NCI-H345 treated with DMSO at 0.1 percent for 48 hours (cell line): ENCODE data around the gene EEF1A2.

Experiments
- DNase-seq: peaks from one replicate; lab custom pipeline; 2025; ENCODE audit not compliant: unreplicated experiment; lab: John Stamatoyannopoulos, UW

Gene EEF1A2

DNA sequence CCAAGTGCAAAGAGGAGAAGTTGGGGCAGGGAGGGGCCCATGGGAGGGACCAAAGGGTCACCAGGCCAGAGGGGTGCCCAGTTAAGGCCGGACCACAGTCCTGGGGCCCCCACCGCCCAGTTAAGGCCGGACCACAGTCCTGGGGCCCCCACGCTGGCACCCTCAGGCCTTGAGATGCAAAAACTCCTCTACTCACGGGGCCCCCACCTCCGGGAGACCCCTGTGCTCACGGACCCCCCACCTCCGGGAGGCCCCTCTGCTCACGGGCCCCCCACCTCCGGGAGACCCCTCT is 43.4 kb downstream of the EEF1A2 start:
- no peak for DNase-seq

DNA sequence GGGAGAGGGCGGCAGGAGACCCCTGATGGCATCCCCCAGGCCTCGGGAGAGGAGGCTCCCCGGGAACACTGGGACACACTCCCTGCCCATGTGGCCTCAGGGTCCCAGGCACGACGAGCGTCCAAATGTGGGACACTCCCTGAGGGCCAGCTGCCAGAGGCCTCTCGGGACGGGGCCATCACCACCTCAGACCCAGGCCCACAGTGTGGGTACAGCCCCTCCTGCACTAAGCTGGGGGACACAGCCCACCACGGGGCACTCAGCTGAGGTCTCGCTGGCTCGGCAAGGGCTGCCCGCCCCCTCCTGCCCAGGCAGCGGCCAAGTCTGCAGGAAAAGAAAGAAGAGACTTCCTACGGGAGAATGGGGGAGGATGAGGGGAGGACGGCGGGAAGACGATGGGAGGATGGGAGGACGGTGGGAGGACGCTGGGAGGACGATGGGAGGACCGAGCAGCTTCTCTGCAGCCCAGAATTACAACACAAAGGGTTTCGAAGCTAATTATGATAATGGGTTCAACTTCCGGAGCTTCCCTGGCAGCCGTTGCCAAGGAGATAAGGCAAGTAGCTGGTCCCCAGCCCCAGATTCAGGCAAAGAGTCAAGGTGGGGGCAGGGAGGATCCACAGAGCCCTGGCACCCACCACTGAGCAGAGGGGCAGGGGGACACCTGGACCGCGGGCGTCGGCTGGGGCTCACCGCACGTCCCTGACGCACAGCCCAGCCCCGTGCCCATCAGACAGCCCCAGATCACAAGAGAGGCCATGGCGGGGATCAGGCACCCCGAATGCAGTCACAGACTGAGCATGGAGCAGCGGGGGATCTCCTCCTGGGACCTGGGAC is 43.9 kb downstream of the EEF1A2 start:
- DNase-seq = no peak

DNA sequence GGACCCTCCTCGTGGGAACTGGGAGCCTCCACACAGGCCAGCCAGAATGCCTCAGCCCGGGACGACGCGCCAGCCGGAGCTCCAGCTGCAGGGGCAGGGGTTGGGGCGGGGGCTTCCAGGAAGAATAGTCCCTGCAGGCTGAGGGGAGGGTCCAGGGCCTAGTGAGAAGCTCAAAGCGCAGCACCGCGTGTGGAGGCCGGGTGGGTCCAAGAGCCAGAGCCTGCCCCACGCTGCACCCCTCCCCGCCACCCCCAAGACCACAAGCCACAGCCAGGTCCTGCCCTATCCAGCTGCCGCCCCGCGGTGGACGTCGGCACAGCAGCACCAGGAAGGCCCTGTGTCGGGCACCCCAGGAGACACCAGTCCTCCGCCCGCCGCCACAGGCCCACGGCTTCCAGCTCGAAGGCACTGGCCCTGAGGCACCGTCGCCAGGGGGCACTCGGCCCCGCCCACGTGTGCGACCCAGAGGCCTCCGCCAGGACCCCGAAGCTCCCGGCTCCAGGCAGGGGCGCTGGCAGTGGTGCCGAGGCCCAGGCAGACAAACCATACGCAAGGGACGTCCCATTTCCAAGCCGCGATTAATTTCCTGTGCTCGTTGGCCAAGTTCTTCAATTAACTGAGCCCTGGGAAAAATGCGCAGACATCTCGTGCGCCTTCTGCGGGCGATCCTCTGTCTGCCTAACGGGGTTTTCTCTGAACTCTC is 45.9 kb downstream of the EEF1A2 start:
- DNase-seq = no peak

DNA sequence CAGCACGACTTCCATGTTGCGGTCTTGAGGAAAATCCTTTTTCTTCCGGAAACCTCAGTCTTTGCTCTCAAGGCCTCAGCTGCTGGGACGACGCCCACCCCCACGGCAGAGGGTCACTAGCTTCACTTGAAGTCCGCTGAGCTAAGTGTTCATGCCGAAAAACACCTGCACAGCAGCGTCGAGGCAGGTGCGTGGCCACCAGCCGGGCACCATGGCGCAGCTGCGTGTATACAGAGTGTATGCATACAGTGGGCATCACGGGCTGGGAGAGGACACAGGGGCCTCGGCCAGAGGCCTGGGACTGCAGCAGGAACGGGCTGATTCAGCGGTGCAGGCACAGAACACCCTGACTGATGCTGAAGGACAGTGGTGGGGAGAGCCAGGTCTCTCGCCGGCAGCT is 46.5 kb downstream of the EEF1A2 start:
- no peak for DNase-seq

- DNase-seq = no peak
Measured at GRCh38 chr20:63451821-63452220, 47.1 kb downstream of the EEF1A2 start.

DNA sequence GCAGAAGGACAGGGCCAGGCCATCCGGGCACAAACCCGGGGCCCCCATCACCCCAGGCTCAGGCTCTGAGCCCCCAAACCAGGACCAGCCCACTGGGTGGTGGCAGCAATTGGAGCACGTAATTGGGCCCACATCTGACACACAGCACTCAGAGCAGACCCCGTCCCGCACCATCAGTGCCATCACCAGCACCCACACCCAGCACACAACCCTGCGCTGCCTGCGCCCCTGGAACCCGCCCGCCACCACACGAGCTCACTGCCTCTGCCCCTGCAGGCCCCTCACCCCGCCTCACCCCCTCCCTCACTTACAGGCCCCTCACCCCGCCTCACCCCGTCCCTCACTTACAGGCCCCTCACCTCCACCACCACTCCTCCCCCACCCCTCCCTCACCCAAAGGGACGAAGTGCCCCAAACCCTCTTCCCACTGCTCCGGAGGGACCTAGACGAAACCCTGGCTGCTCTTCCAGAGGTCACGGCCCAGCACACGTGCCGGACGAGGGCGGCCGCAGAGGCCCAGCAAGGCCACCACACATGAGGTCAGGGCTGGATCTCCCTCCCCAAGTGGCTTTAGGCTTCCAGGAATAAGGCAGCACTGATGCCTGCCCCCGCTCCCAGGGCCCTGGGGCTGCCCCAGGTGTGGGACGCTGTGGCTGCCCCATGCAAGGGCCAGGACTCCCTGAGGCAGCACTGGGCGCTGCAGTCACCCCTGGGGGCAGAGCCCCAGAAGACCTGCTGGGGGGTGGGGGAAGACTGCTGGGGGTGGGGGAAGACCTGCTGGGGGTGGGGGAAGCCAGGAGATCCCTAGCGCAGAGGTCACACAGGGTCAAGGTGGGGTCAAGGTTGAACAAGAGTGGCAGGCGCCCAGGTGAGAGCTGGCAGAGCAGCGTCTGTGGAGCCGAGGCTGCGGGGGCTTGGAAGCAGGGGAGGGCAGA is 48.8 kb downstream of the EEF1A2 start:
- no peak for DNase-seq

DNA sequence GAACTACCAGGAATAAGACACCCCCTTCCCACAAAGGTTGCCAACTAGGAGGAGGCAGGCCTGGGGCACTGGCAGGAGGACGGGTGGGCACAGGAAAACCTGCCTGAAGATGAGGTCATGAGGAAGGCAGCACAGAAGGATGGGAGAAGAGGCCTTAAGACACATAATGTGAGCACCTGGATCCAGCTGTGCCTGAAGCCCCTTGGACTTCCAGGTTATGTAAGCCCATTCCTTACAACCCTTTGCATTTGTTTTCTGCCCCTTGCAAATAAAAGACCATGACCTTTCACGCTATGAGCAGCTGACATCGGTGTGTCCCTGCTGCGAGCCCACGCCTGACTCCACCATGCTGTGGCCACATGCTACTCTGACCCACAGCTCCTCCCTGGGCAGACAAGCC is 49.9 kb downstream of the EEF1A2 start:
- DNase-seq = no peak

GRCh38 chr20:63448031-63448430 is 50.9 kb downstream of the EEF1A2 start:
- no peak for DNase-seq

DNA sequence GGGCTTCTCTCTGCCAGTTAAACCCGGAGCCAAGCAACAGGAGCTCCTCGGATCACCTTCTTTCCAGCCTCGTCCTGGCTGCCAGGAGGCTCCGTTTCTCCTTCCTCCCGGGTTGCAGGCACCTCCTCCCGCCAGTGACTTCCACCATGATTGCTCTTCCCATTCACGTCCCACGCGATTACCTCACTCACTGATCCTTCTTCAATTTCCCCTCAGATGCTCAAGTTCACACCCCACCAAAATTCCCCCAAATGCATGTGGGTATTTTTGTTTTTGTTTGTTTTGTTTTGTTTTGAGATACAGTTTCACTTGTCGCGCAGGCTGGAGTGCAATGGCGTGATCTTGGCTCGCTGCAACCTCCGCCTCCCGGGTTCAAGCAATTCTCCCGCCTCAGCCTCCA is 51.6 kb downstream of the EEF1A2 start:
- DNase-seq = no peak

GRCh38 chr20:63446216-63447024 is 52.5 kb downstream of the EEF1A2 start:
- DNase-seq = no peak

DNA sequence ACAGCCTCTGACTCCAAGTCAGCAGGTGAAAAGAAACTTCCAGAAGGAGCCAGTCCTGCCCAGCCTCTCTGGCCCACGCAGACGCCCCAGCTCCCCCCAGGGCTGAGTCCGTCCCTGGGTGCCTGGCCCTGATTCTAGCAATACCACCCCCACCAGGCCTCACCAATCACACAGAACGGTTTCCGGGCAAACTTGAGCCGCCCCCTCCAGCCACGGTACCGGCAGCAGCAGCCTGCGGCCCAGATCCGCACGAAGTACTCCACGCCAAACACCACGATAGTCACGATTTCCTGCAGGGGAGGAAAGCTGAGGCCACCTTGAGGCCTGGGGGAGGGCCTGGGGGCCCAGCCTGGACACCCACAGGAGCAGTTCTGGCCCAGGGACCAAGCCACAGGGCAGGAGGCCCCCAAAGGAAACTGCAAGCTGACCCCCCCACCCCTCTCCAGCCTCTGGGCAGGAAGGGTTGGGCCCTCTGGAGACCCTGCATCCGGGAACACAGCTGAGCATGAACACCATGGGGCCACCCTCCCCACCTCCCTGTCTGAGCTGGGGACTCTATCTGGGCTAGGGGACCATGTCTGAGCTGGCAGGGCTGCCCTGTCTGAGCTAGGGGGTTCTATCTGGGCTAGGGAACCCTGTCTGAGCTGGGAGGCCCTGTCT is 53.7 kb downstream of the EEF1A2 start:
- DNase-seq = no peak

- no peak for DNase-seq
Measured at GRCh38 chr20:63444548-63444947, 54.3 kb downstream of the EEF1A2 start.

- no peak for DNase-seq
Measured at GRCh38 chr20:63443606-63444395, 55.1 kb downstream of the EEF1A2 start.

DNA sequence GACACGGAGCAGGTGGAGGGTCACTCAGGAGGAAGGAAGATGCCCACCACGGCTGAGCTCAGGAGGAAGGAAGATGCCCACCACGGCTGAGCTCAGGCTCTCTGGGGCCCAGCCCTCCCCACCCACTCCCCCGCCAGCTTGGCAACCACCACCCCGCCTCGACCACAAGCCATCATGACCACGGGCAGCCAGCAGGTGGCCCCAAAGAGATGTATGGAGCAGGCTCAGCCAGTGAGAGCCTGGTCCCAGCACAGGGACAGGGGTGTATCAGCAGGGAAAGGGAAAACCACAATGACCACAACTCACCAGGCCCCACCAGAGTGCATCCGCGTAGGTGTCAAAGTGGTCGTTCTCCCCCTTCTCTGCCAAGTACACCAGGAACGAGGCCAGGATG is 56.8 kb downstream of the EEF1A2 start:
- no peak for DNase-seq

DNA sequence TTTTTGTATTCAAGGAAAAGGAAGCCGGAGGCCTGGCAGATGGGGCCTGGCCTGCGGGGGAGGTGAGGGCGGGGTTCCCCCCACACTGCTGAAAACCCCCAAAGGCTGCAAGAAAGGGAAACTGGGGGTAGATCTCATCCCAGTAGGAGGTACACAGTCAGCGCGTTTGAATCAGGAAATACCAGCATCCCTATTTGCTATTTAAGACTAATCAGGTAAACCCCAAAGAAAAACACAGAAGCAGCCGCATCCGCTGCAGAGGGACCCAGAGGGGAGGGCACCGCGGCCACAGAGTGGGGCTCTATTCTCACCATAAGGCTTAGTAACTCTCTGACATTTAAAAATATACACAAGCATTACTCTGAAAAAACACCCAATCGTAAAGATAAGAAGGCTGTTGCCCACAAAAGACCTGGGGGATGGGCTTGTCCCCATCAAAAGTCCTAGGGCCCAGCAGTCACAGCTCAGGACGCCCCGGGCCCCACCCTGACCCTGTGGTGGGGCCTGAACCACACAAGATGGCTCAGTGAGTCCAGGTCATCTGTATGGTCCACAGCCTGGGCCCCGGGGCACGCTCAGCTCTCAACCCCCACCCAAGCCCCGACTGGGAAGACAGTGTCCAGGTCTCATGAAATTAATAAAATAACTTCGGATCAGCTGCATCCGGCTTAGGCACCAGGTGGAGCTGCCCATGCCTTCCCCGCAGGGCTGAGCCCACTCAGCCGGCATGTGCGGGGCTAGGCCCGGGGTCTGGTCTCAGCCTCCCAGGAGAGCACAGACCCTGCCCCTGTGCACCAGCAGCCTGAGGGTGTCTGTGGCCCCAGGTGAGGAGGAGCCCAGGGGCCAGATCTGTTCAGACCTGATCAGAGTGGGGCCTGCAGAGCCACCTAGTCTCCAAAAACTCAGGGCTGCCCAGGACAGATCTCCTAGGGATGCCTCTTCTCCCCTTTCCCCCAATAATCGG is 57.5 kb downstream of the EEF1A2 start:
- DNase-seq = no peak

DNA sequence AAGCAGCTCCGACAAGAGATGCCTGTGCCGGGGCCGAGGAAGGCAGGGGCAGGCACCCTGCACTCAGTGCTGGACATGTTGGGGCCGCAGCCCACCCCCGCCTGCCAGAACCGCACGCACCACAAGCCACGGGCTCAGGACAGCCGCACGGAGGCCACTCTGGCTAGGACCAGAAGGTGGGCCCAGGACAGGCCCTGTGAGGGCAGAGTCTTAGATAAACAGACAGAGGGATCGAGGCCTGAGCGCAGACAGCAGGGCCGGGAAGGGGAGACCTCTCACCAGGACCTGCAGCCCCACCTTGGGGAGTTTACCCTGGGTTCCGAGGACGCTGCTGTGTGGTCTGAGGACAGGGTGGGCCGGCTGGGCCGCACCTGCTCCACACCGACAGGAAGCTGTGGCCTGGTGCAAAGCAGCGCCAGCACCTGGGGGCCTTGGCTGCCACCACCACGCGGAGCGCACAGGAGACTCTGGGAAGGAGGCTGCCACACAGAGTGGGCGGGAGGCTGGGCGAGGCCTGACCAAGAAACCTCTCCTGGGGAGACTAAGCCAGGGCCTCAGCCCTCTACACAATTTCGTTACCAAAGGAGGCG is 58.4 kb downstream of the EEF1A2 start:
- DNase-seq = no peak

DNA sequence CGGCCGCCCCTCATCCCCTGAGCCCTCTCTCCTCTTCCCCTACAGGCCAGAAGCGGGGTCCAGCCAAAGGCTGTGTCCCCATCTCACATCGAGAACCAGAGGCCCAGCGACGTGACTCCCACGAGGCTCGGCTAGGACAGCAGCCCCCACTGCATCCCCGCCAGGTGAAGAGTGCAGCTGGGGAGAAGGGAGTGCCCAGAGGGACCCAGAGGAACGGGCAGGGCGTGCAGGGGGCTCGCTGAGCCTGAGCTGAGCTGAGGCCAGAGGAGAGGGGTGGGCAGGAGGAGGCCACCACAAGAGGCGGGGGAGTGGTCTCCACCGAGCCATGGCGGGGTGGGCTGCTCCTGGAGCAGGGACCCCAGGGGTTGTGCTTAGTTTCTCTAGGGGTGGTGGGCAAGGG is 59.0 kb downstream of the EEF1A2 start:
- no peak for DNase-seq

DNA sequence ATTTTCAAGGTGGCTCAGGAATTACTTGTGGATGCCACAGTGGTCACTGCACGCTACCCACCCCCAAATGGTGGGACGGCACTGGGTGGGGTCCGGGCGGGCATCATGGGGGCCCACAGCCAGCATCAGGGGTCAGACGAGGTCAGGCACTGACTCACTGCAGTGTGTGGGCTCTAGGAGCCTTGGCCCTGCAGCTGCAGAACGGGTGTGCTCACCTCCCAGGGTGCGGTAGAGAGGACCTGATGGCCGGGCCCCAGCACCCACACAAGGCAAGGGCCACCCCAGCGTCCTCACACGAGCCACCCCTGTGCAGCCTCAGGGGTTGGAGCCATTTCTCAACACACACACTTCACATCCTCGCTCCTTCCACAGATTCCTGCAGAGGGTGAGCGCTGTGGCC is 60.8 kb downstream of the EEF1A2 start:
- DNase-seq = no peak
